B cell (primary cell): ENCODE results near the gene PNPO. TPM values are rescaled to one million over a fixed set of nuclear protein-coding genes. Genes with fewer than 3 reads are reported as not detected.

Experiments used
- ATAC-seq: fragments of 200-7000 bp; cut with Tn5 transposase; one replicate; pipeline ENCODE4 v1.10.0; 2021; ENCODE audit warnings: low read depth, mild to moderate bottlenecking, moderate number of reproducible peaks, moderate library complexity
- CTCF ChIA-PET: fragments of 350-600 bp; sonication (Branson Sonifier 250); formaldehyde crosslinking; loops from one replicate; lab custom pipeline; 2021; ENCODE audit warnings: antibody characterized with exemption, inconsistent platforms; lab: Charles Lee
- POLR2A ChIA-PET: fragments of 350-600 bp; sonication (Branson Sonifier 250); formaldehyde crosslinking; loops from one replicate; lab custom pipeline; 2021; ENCODE audit warnings: antibody characterized with exemption; lab: Charles Lee
- DNase-seq: peaks from one replicate; pipeline ENCODE4 v3.0.0; 2013
- H2AFZ ChIP-seq: 2 replicates; pipeline ENCODE4 v1.6.1; 2012; ENCODE audit warnings: mild to moderate bottlenecking, low read depth, low read length; ENCODE audit not compliant: insufficient read depth, poor library complexity, severe bottlenecking
- H3K27ac ChIP-seq, 2 donors: 1 replicate in 1 of 2; 2 replicates in 1 of 2; pipeline ENCODE4 v1.5.1; 2012 to 2013; ENCODE audit warnings: low read length in 2 of 2, mild to moderate bottlenecking in 2 of 2, moderate library complexity in 1 of 2
- H3K27me3 ChIP-seq, 4 experiments: fragments of 200-600 bp in 1 of 4; sonication (generic) in 1 of 4; replicated peaks in 1 of 4; 1 replicate in 2 of 4; 2 replicates in 2 of 4; pipeline versions ENCODE4 v1.6.1 to v1.7.0; 2013 to 2016; ENCODE audit warnings: low read length in 3 of 4, mild to moderate bottlenecking in 2 of 4, mixed read lengths in 1 of 4, moderate library complexity in 1 of 4; ENCODE audit not compliant: insufficient read depth in 4 of 4, control insufficient read depth in 3 of 4; ENCODE audit errors: control extremely low read depth in 1 of 4
- H3K36me3 ChIP-seq, 2 experiments: replicated peaks in 1 of 2; 1 replicate in 1 of 2; 2 replicates in 1 of 2; pipeline versions ENCODE4 v1.6.1 to v1.7.1; 2013; ENCODE audit warnings: low read length in 1 of 2; ENCODE audit not compliant: insufficient read depth in 2 of 2, control insufficient read depth in 1 of 2; ENCODE audit errors: control extremely low read depth in 1 of 2, extremely low read depth in 1 of 2
- H3K4me1 ChIP-seq, 2 donors: fragments of 200-600 bp in 1 of 2; sonication (generic) in 1 of 2; 1 replicate in 1 of 2; 2 replicates in 1 of 2; pipeline versions ENCODE4 v1.5.1 to v1.6.1; 2013 to 2017; ENCODE audit warnings: low read length in 2 of 2; ENCODE audit not compliant: control insufficient read depth in 2 of 2, insufficient read depth in 2 of 2
- H3K4me2 ChIP-seq: replicated peaks from 2 replicates; pipeline ENCODE3; 2012; ENCODE audit warnings: mild to moderate bottlenecking, low read depth, low read length; ENCODE audit not compliant: poor library complexity, severe bottlenecking
- H3K4me3 ChIP-seq, 5 experiments: fragments of 200-600 bp in 1 of 5; sonication (generic) in 1 of 5; 1 replicate in 3 of 5; 2 replicates in 2 of 5; pipeline versions ENCODE4 v1.5.1 to v1.7.0; 2011 to 2016; ENCODE audit warnings: low read length in 4 of 5, mild to moderate bottlenecking in 4 of 5, low read depth in 2 of 5, control low read depth in 1 of 5, moderate library complexity in 1 of 5; ENCODE audit not compliant: insufficient read depth in 1 of 5; ENCODE audit errors: control extremely low read depth in 1 of 5, extremely low read depth in 1 of 5
- H3K79me2 ChIP-seq: fragments of 200-600 bp; sonication (generic); one replicate; pipeline ENCODE4 v1.6.0; 2016; ENCODE audit warnings: low read length; ENCODE audit not compliant: control insufficient read depth, insufficient read depth
- H3K9ac ChIP-seq: fragments of 200-600 bp; sonication (generic); 2 replicates; pipeline ENCODE4 v1.6.1; 2017; ENCODE audit warnings: mild to moderate bottlenecking, low read length, moderate library complexity
- H3K9me3 ChIP-seq, 3 donors: one replicate each; pipeline versions ENCODE4 v1.6.1 to v1.7.1; 2013; ENCODE audit warnings: low read length in 2 of 3; ENCODE audit not compliant: control insufficient read depth in 2 of 3, insufficient read depth in 1 of 3; ENCODE audit errors: control extremely low read depth in 1 of 3
- H4K20me1 ChIP-seq: 2 replicates; pipeline ENCODE4 v1.6.0; 2012; ENCODE audit warnings: mild to moderate bottlenecking, low read length; ENCODE audit not compliant: insufficient read depth, control insufficient read depth, poor library complexity, severe bottlenecking
- H3K27ac Mint-ChIP-seq: one replicate; pipeline ENCODE4 v1.8.0; 2021; ENCODE audit warnings: mixed read lengths
- H3K27me3 Mint-ChIP-seq: one replicate; pipeline ENCODE4 v1.8.0; 2021; ENCODE audit warnings: mixed read lengths
- H3K4me1 Mint-ChIP-seq: one replicate; pipeline ENCODE4 v1.8.0; 2021; ENCODE audit warnings: mixed read lengths
- H3K4me3 Mint-ChIP-seq: one replicate; pipeline ENCODE4 v1.8.0; 2021; ENCODE audit warnings: mixed read lengths
- H3K9me3 Mint-ChIP-seq: one replicate; pipeline ENCODE4 v1.8.0; 2022; ENCODE audit warnings: mixed read lengths; ENCODE audit not compliant: insufficient read depth
- CTCF ChIP-seq: fragments of 200-600 bp; IDR thresholded peaks from one replicate; pipeline ENCODE4 v1.8.0; 2022; ENCODE audit warnings: antibody characterized with exemption, mild to moderate bottlenecking
- EZH2 ChIP-seq: IDR thresholded peaks from 2 replicates; pipeline ENCODE4 v1.6.1; 2012; ENCODE audit warnings: borderline replicate concordance, low read depth, mild to moderate bottlenecking, moderate library complexity, low read length; ENCODE audit not compliant: insufficient read depth, poor library complexity, severe bottlenecking
- WGBS: methylation state at CpG from one replicate; pipeline ENCODE4 v1.1.5; 2013; ENCODE audit warnings: missing lambda C conversion rate; ENCODE audit not compliant: insufficient coverage; 5-methylcytosine and 5-hydroxymethylcytosine counted together
- intact Hi-C: fragments of 100-400 bp; cut with micrococcal nuclease; formaldehyde crosslinking; loops from one replicate; pipeline ENCODE4 v1.10.0; 2022
- polyA plus RNA-seq: library from polyadenylated mRNA; depleted of rRNA; stranded (reverse); fragments of >200 nt; gene quantifications from 2 replicates; pipeline ENCODE4 v1.2.3, GENCODE V29; 2012
- total RNA-seq, 2 donors: library from RNA; stranded (reverse); fragments of 120-200 nt in 1 of 2; gene quantifications; 1 replicate in 1 of 2; 2 replicates in 1 of 2; pipeline versions ENCODE4 v1.2.3 to v1.2.4, GENCODE V29; 2013 to 2022

PNPO gene
- total and polyA plus RNA-seq, 2 donors (not counting 1 experiment from before 2014, with no cell fraction given), result 8.0 to 14.7 TPM

GRCh38 chr17:47990962-47991731 lies 49.8 kb downstream of the PNPO start:
- Mint-ChIP-seq H3K4me3 (no peak overlapping the region), H3K27me3 (peaks cover 13% of the 10 kb centered on the region), H3K4me1 (no peaks in the 10 kb centered on the region), H3K9me3 (no peaks in the 10 kb centered on the region), H3K27ac (no peak overlapping the region)
- no peak overlapping the region for H2AFZ ChIP-seq
- ChIA-PET CTCF (no interaction called here), POLR2A (no interaction called here)
- no peak for DNase-seq
- no peak for ATAC-seq
- H3K36me3 ChIP-seq, result no peaks in the 10 kb centered on the region
- WGBS, result 90% methylated on average over 9 of the region's 14 CpGs
- H3K9ac ChIP-seq, result no peak overlapping the region
- no peak overlapping the region for H3K27ac ChIP-seq
- intact Hi-C loops, result no loop called here
- H3K27me3 ChIP-seq, result peaks cover 0 to 22% (median 0%) of the 10 kb centered on the region in 4 experiments
- H3K4me1 ChIP-seq, result no peaks in the 10 kb centered on the region
- no peak overlapping the region for H3K4me3 ChIP-seq
- H3K4me2 ChIP-seq, result no peak overlapping the region
- no peaks in the 10 kb centered on the region for H3K79me2 ChIP-seq
- H4K20me1 ChIP-seq, result no peaks in the 10 kb centered on the region
- TF ChIP-seq CTCF, result no peak
- TF ChIP-seq EZH2, result no peak
- no peaks in the 10 kb centered on the region for H3K9me3 ChIP-seq

DNA sequence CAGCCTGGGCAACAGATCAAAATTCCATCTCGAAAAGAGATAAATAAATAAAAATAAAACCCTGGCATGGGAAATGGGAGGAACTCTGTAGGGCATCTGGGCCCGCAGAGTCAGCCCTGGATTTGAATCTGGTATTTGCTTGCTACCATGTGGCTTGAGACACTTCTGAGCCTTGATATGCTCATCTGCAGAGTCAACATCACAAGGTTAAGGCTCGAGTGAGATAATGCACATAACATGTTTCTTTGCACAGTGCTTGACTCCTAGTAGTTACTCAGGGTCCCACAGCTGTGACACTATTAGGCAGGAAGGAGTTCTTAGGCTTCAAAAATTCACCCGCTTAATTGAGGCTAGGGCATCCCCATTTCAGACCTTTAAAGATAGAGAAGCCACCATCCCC lies 50.8 kb downstream of the PNPO start:
- Mint-ChIP-seq H3K27me3 (peaks cover 18% of the 10 kb centered on the region), H3K27ac (no peak overlapping the region), H3K9me3 (no peaks in the 10 kb centered on the region), H3K4me1 (no peaks in the 10 kb centered on the region), H3K4me3 (no peak overlapping the region)
- DNase-seq (no peak), ATAC-seq (no peak)
- WGBS, result 100% methylated on average over 1 of the region's 4 CpGs
- Histone ChIP-seq H3K79me2 (no peaks in the 10 kb centered on the region), H2AFZ (no peak overlapping the region), H3K27me3 (peaks cover 0 to 22% (median 0%) of the 10 kb centered on the region in 4 experiments), H3K36me3 (no peaks in the 10 kb centered on the region), H3K9ac (no peak overlapping the region), H4K20me1 (no peaks in the 10 kb centered on the region), H3K4me1 (no peaks in the 10 kb centered on the region), H3K4me3 (no peak overlapping the region), H3K4me2 (no peak overlapping the region), H3K9me3 (no peaks in the 10 kb centered on the region), H3K27ac (no peak overlapping the region)
- TF ChIP-seq EZH2 (no peak), CTCF (no peak)
- CTCF ChIA-PET, result no interaction called here
- POLR2A ChIA-PET, result no interaction called here
- intact Hi-C loops, result no loop called here
